GM18499 (cell line): Measurements from ENCODE around the gene SLC66A3.

Experiments
- ATAC-seq: cut with Tn5 transposase; IDR thresholded peaks from one replicate; pipeline ENCODE4 v1.9.1; 2021; ENCODE audit warnings: moderate number of reproducible peaks; ENCODE audit not compliant: insufficient read depth, unreplicated experiment

SLC66A3 gene

DNA sequence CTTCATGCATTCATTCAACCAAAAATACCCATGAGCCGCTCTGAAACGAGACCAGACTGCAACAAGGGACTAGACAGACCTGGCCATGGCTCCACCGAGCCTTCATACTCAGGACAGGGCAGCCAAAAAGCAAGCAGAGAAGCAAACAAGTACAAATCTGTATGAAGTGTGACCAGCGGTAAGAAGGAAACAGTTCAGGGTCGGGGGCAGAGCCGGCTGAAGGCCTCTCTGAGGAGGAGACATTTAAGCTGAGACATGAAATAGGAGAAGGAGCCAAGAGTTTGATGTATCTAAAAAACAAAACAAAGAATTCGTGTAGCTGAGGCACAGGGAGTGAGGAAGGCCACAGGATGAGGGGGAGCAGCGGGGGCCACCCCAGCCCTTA lies 21.3 kb upstream of the SLC66A3 start:
- ATAC-seq: no peak

DNA sequence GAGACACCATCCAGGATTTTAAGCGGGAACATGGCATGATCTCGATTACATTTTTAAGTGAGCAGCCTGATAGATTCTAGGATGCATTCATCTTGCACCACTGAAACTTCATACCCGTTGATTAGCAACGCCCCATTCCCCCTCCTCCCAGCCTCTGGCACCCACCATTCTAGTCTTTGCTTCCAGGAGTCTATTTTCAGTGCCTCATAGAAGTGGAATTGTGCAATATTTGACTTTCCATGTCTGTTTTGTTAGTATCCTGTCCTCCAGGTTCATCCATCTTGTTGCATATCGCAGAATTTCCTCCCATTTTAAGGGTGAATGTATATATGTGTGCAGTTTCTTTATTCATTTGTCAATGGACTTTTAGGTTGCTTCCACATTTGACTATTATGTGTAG lies 20.9 kb upstream of the SLC66A3 start:
- no peak for ATAC-seq

DNA sequence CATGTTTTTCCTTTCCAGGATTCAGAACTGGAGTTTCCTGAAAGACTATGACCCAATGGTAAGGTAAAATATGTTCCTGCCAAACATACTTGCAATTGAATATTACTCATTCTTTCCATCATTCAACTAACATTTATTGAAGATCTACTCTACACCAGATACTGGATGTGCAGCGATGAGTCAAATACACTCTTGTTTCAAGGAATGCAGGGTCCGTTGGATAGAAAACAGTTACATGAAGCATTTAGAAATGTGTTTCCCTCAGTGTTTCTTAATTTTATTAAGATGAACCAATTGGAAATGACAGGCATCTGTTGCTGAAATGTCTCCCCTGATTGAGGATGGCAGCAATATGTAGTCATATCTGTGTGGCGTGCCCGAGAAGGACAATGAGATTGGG lies 14.8 kb upstream of the SLC66A3 start:
- no peak for ATAC-seq

DNA sequence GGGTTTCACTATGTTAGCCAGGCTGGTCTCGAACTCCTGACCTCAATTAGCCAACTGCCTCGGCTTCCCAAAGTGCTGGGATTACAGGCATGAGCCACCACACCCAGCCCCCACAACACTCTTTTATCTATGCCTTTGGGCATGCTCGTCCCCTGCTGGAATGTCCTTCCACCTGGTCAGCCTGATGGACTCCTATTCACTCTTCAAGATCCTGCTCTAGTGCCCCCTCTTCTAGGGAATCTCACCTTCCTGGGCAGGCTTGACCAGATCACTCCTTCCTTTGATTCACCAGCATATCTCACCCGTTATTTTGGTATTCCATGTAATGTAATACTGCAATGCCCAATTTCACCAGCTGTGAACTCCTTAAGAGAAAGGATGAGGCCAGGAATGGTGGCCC lies 13.9 kb upstream of the SLC66A3 start:
- ATAC-seq: no peak

DNA sequence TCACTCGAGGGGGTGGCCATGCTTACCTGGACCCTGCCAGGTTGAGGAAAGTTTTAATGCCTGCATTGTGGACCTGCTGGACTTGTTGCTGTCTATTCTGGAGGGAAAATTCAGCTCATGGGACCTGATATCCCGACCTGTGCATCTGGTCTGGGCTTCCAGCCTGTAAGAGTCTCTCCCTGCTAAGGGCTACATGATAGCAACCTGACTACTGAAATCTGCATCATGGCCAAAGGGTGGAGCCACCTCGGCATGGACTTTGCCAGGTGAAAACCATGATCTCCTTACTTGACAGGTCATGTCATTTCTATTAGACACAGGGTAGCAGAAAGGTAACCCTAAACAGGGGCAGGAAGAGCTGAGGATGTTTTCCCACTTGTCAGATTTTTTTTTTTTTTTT lies 12.9 kb upstream of the SLC66A3 start:
- no peak for ATAC-seq

DNA sequence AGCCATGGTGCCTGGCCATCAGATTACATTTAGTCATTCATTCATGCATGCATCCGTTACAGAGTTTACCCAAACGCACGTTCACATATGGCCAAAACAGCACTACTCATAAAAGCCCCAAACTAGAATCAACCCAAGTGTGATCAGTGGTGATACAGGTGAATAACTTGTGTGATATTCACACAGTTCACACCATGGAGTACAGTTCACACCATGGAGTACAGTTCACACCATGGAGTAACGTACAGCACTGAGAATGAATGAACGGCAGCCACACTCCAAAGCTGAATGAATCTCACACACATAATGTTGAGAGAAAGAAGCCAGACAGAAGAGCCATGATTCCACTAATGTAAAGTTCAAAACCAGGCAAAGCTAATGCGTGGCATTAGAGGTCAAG lies 12.3 kb upstream of the SLC66A3 start:
- no peak for ATAC-seq

DNA sequence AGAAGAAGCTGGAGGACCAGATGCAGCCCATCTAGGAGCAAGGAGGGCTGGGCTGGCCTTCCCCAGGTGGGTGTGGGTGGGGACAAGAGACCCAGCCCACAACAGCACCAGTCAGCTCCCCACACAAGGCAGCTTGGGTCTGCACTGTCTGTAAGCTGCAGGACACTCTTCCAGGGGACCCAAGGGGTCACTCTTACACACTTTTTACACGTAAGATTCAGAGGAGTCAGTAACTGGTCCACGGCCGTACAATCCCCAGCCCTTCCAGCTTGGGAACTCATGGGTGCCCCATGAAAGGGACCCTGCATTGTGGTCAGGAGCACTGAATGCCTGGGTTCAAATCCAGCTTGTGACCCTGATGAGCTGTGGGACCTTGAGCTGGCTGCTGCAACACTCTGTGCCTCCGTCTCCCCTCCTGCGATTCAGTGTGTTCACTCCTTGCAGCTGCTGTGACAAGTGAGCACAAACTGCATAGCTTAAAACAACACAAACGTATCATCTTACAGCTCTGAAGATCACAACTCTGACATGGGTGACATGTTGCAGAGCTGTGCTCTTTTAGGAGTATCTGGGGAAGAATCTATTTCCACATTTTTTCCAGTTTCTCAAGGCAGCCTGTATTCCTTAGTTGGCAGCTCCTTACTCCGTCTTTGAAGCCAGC lies 11.1 kb upstream of the SLC66A3 start:
- no peak for ATAC-seq

DNA sequence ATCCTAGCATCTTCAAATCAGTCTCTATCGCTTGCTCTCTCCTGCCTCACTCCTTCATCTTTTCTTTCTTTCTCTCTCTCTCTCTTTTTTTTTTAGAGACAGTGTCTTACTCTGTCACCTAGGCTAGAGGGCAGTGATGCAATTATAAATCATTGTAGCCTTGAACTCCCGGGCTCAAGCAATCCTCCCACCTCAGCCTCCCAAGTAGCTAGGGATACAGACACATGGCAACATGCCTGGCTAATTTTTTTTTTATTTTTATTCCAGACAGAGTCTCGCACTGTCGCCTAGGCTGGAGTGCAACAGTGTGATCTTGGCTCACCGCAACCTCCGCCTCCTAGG lies 10.6 kb upstream of the SLC66A3 start:
- ATAC-seq: no peak

DNA sequence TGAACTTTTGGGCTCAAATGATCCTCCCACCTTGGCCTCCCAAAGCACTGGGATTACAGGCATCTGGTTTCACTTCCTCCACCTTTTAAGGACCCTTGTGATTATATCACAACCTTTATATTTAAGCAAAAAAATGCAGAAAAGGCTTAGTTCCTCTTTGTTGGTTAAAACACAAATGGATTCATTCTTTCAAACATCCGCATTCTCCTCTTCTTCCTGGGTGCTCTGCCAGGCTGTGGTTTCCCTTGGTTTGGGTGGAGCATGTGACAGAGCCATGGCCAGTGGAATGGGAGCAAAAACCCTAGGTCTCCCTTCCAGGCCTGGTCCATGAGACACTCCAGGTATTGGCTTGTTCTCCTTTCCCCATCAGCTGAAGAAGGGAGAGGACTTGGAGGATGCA lies 9.9 kb upstream of the SLC66A3 start:
- ATAC-seq: no peak

DNA sequence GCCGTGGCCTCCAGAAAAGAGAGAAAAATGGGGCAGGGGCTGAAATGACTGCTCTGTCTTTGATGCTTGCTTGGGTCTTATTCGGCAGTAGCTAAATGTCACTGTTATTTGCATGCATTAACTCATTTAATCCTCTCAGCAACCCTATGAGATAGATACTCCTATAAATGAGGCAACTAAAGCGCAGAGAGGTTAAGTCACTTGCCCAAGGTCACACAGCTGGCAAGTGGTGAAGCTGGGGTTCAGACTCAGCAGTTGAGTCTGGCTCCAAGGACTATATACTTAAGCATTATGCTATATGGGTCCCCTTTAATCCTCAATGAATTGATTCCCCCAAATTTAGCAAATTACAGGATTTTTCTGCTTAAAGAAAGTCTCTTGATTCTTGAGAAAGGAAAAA lies 9.2 kb upstream of the SLC66A3 start:
- ATAC-seq: no peak

DNA sequence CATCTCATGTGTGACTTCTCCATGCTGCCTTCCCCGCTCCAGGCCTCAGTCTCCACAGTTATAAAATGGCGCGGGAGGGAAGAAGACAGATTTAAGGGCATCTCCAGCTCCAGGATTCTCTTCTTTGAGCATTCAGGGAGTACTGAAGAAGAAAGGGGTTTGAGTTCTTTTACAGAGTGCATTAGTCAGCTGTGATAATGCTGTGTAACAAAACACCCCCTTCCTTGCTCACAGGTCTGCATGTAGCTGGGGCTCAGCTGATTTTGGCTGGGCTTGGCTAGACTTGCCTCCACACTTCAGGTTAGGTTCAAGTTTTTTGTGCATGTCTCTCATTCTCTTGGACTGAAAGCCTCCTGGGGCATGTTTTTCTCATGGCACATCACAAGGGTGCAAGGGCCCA lies 8.0 kb upstream of the SLC66A3 start:
- no peak for ATAC-seq

DNA sequence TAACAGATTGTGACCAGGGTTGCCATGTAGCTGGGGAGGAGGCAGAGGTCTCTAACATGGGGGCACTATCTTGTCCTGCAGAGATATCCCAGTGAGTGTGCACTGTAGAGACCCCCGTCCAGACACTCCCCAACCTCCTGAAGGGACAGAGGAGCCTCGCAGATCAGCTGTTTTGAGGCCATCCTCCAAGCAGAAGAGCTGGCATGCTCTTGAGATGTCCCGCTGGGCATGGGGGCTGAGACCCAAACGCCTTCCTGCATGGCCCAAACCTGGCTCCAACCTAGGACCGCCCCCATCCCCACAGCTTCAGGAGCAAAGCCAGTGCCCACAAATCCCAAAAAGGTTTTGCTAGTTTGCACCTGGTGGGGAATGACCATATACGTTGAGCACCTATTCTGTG lies 2.7 kb upstream of the SLC66A3 start:
- ATAC-seq: no peak

DNA sequence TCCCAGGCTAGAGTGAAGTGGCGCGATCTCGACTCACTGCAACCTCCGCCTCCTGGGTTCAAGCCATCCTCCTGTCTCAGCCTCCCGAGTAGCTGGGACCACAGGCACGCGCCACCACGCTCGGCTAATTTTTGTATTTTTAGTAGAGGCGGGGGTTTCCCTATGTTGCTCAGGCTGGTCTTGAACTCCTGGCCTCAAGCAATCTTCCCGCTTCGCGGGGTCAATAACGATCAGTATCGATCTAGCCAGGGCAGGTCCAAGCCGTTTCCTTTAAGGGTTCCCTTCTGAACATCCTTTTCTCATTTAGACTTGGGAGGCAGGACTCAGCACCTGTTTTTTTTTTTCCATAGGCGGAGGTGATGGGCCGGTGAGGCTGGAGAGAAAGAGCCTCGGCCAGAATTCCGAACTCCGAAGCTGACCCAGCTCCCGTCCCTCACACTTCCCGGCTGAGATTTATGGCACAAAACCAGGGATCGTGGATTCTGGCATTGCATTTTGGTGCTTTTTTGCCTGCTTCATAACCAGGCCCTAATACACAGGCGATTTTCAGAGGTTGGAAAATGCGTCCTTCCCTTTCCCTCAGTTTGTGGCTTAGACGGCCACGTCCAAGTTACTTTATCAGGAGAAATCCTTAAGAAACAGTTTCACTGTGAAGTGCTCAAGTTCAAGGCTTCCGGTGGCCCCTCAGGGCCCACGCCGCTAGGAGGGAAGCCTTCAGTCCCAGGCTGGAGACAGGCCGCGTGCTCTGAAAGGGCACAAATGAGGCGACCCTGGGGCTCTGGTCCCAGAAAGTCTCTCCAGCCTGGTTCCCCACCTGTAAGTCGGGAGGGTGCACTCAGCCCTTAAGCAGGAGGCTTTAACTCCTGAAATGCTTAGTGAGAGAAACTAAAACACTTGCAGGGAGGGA lies 998 bp upstream of the SLC66A3 start:
- ATAC-seq: peak; percentile 4

DNA sequence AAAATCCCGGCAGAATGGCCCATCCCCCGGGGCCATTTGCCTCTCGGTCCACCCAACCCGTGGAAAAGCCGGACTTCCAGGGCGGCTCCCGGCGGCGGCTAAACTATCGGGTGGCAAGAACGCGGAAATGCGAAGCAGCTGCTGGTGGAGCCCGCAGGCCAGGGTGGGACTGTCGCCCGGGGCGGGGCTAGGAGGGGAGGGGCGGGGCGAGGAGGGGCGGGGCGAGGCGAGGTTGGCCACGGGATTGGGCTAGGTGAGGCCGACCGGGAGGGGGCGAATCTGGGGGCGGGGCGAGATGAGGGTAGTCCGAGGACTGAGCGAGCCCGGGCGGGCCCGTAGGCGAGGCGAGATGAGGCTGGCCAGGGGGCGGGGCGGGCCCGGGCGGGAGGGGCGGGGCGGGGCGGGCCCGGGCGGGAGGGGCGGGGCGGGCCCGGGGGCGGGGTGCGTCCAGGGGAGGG lies 315 bp upstream of the SLC66A3 start:
- ATAC-seq: peak; percentile 14

DNA sequence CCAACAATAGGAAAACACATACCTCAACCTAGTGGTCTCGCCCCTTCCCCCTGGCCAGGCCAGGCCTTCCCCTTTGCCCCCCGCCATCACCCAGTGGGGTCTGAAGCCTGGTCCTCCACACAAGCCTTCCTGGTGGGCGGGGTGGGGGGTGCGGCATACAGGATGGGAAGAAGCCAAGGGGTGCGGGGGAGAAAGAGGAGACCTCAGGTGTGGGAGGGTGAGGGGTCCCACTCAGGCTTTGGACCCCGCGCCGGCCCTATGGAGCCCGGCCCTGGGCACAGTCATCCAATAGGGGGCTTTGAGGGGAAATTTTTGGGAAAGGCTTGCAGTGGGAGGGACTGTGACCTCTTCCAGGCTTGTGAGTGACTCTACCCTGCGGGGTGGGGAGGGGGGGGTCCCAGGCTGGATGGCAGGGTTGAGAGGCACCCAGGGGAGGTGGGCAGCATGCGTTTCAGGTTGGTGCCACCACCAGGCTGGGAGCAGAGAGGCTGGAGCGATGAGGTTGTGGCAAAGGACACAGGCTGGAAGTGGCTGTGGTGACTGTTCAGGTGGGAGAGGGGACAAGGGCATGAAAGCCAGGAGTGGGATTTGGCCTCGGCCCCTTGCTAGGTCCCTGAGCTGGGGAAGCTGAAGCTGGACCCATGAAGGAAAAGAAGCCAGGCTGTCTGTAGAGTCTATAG lies 1.3 kb downstream of the SLC66A3 start:
- no peak for ATAC-seq

DNA sequence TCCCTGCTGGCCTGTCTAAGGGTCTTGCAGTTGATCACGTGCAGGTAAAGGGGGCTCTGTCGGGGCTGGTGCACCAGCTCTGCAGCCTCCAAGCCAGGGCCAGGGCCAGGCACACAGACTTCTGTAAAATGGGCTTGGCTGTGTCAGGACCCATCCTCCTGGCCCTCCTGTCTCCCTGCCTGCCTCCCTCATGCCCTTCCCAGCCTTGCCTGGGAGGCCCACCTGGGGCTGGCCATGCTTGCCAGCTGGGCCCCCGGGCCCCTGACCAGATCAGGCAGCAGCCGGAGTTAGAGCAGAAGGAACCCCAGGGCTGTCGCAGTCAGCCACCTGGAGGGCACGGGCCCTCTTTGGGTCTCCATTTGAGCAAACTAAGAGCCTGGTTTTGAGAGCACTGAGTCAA lies 2.0 kb downstream of the SLC66A3 start:
- ATAC-seq: no peak

DNA sequence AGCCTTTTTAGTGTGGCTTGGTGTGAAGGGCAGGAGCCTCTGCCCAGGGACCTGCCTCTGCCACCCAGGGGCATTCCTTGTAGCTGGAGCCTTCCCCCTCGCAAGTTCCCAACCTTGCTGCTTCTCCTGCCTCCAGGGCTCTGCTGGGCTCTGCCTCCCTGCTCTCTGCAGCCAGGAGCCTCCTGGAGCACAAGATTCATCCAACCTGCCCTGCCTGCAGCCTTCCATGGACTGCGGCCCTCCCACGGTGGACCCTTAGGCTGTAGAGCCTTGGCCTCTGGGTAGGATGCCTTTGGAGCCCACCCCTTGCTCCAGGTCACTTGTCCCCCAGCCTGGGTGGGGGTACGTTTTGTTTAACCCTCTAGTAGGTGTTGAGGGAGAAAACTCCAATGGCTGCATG lies 2.5 kb downstream of the SLC66A3 start:
- no peak for ATAC-seq

DNA sequence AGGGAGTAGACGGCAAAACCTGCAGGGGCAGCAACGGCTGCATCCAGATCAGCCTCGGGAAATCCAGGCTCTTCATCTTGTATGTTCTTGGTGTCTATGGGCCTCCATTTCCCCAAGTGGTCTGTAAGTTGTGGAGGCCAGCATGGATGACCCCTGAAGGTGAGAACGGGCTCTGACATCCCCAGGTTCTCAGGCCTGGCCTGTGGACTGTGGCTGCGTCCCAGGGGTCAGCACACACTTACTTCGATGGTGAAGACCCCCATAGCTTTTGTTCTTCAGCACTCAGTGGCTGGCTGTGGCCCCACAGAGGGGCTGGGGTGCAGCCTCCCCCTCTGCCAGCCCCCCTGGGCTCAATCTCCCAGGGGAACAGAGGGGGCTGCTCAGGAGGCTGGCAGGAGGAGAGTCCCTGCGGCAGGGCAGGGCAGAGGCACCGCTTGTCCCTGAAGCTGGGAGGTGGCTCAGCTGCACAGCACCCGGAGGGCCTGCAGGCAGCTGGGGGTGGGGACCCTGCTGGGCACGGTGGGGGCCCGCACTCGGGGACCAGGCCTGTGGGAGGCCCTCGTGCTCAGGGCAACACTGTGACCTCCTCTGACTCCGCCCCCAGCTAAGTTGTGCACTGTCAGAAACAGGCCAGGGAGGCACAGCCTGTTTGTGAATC lies 3.8 kb downstream of the SLC66A3 start:
- no peak for ATAC-seq

DNA sequence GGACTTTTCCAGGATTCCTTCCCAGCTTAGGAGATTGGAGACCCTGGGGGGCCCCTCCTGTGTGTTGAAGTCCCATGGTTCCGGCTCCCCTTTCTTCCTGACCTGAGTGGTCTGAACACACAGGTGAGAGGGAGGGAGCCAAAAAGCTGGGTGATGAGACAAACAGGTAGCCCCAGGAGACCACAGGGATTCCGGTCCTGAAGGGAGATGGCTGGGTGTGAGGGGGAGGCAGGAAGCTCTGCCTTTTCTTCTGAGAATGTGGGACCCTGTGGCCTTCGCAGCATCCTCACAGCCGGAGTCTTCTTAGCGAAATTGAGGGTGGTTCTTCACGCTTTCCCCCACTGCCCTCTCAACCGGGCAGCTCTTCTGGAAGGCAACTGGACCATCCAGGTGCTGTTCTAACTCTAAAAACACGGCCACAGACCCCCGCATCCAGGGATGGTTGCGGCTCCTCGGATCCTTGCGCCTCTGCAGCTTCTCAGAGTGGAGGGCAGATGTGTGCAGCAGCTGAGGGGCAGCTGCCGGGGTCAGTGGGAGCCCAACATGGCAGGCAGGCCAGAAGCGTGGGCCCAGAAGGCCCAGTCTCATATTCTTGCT lies 4.4 kb downstream of the SLC66A3 start:
- no peak for ATAC-seq

DNA sequence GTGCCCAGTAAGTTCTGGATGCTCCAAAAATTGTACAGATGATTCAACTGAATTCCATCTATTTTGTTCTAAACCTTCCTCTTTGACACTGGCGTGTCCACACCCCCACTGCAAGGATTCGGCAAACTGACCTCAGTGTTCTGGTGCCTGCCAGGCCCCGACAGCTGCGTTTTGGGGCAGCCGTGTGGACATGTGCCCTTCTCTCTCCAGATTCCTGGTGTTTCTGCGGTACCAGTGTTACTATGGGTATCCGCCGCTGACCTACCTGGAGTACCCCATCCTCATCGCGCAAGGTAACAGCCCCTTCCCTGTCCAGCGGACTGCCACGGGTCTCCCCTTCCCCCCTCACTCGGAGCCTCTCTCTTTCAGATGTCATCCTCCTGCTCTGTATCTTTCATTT lies 5.0 kb downstream of the SLC66A3 start:
- no peak for ATAC-seq
